Astrocyte (in vitro differentiated cells and primary cell): ENCODE measurements around the gene OR4D10.

Source experiments
- CTCF ChIP-seq: IDR thresholded peaks from 2 replicates; pipeline ENCODE4 v1.5.1; 2011; ENCODE audit warnings: low read depth, mild to moderate bottlenecking, inconsistent platforms, low read length, moderate library complexity; ENCODE audit not compliant: insufficient read depth
- EZH2 ChIP-seq: IDR thresholded peaks from 2 replicates; pipeline ENCODE4 v1.6.1; 2012; ENCODE audit warnings: mild to moderate bottlenecking, low read length, inconsistent platforms; ENCODE audit not compliant: insufficient read depth

GRCh38 chr11:59473015-59473414, at the start of gene OR4D10:
- TF ChIP-seq CTCF: no peak
- TF ChIP-seq EZH2: no peak
